Raji (cell line): ENCODE measurements around the gene ROCK2.

Experiments
- POLR2A ChIP-seq: IDR thresholded peaks from 2 replicates; pipeline ENCODE4 v1.6.1; 2011; ENCODE audit warnings: low read depth, low read length, control low read depth; ENCODE audit not compliant: insufficient read depth

ROCK2 gene

GRCh38 chr2:11215407-11215806, 129.0 kb downstream of the ROCK2 start:
- TF ChIP-seq POLR2A, result no peak

GRCh38 chr2:11214770-11215169, 129.7 kb downstream of the ROCK2 start:
- no peak for TF ChIP-seq POLR2A

GRCh38 chr2:11213975-11214374, 130.5 kb downstream of the ROCK2 start:
- TF ChIP-seq POLR2A, result no peak

GRCh38 chr2:11213090-11213638, 131.3 kb downstream of the ROCK2 start:
- TF ChIP-seq POLR2A, result no peak

GRCh38 chr2:11212645-11213044, 131.8 kb downstream of the ROCK2 start:
- TF ChIP-seq POLR2A, result no peak

GRCh38 chr2:11208083-11208482, 136.4 kb downstream of the ROCK2 start:
- TF ChIP-seq POLR2A, result no peak

- TF ChIP-seq POLR2A, result no peak
Measured at GRCh38 chr2:11203480-11203879, 141.0 kb downstream of the ROCK2 start.

- TF ChIP-seq POLR2A, result no peak
Measured at GRCh38 chr2:11201969-11202368, 142.5 kb downstream of the ROCK2 start.

GRCh38 chr2:11200651-11201050, 143.8 kb downstream of the ROCK2 start:
- no peak for TF ChIP-seq POLR2A

GRCh38 chr2:11196246-11196645, 148.2 kb downstream of the ROCK2 start:
- no peak for TF ChIP-seq POLR2A

- TF ChIP-seq POLR2A, result no peak
Measured at GRCh38 chr2:11187731-11188130, 156.7 kb downstream of the ROCK2 start.

GRCh38 chr2:11187083-11187619, 157.3 kb downstream of the ROCK2 start:
- TF ChIP-seq POLR2A, result no peak

- no peak for TF ChIP-seq POLR2A
Measured at GRCh38 chr2:11186145-11186544, 158.3 kb downstream of the ROCK2 start.

GRCh38 chr2:11182951-11183350, 161.5 kb downstream of the ROCK2 start:
- no peak for TF ChIP-seq POLR2A

GRCh38 chr2:11180653-11181052, 163.8 kb downstream of the ROCK2 start:
- TF ChIP-seq POLR2A, result no peak

GRCh38 chr2:11179899-11180298, 164.5 kb downstream of the ROCK2 start:
- no peak for TF ChIP-seq POLR2A

- TF ChIP-seq POLR2A, result no peak
Measured at GRCh38 chr2:11179196-11179595, 165.2 kb downstream of the ROCK2 start.
